ENCODE measurements around the gene CCL16. TPM values are rescaled to one million over a fixed set of nuclear protein-coding genes. Genes with fewer than 3 reads are reported as not detected.
"Not testable (repeated sequence)": the region's sequence is repeated elsewhere in the genome, so short reads cannot be mapped to it uniquely, and the experiment has no call there.

Gene CCL16
- total RNA-seq, 5 donors from 2014 or later (not counting 1 experiment from before 2014, with no cell fraction given) = not detected

DNA sequence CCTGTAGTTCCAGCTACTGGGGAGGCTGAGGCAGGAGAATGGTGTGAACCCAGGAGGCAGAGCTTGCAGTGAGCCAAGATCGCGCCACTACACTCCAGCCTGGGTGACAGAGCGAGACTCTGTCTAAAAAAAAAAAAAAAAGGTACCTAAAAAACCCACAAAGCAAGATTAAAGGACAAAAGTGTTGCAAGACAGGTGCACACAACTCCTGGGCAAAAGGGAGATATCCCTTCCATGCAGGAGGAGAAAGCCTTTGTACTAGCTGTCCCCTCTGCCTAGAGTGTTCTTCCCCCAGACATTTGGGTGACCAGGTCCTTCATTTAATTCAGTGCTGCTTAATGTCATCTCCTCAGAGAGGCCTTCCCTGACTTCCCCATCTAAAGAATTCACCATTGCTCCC is 42.8 kb downstream of the CCL16 start:
- H3K27ac Mint-ChIP-seq; H3K4me1 ChIP-seq (ENCODE audit: control insufficient read depth in 1 of 2, extremely low read depth in 1 of 2, insufficient read depth in 2 of 2, low read length in 2 of 2); POLR2A ChIA-PET; H3K9me3 ChIP-seq; H3K4me3 ChIP-seq (ENCODE audit: control insufficient read depth in 1 of 2, extremely low read depth in 1 of 2, low read length in 1 of 2); H3K36me3 Mint-ChIP-seq; ATAC-seq (replicated peaks in 1 of 4); CTCF ChIA-PET; H3K27me3 ChIP-seq (replicated peaks in 1 of 2; ENCODE audit: control insufficient read depth in 2 of 2, extremely low read depth in 1 of 2, insufficient read depth in 2 of 2, low read length in 1 of 2); H3K4me3 Mint-ChIP-seq; H3K27me3 Mint-ChIP-seq; H3K4me1 Mint-ChIP-seq; H3K9me3 Mint-ChIP-seq; H3K36me3 ChIP-seq (ENCODE audit: control insufficient read depth in 2 of 2, extremely low read depth in 1 of 2, insufficient read depth in 1 of 2, low read length in 1 of 2); H3K27ac ChIP-seq (ENCODE audit: low read length); DNase-seq: not testable (repeated sequence)
- WGBS (ENCODE audit: insufficient coverage) = no CpG with 5 or more reads among the region's 3 CpGs

DNA sequence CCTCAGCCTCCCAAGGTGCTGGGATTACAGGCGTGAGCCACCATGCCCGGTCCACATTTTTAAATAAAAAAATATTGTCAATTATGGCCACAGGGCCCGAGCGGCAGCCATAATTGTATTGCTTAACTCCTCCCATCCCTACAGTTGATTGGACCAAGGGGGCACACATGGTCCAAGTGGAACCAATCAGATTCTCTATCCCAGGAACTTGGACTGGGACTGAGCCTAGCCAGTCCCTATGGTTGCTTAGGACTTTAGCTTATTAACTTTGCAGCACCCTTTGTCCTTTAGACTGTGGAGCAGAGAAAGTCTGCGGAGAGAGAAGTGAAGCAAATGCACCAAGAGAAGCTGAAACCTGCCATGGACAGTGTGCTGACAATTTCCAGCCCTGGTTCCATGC is 45.2 kb downstream of the CCL16 start:
- no peaks in the 10 kb centered on the region for H3K27me3 Mint-ChIP-seq
- no peak overlapping the region for H3K4me3 Mint-ChIP-seq
- no peaks in the 10 kb centered on the region for H3K36me3 ChIP-seq (ENCODE audit: control insufficient read depth in 2 of 2, extremely low read depth in 1 of 2, insufficient read depth in 1 of 2, low read length in 1 of 2)
- H3K9me3 ChIP-seq = no peaks in the 10 kb centered on the region
- H3K4me1 Mint-ChIP-seq = peaks cover 0 to 1% (median under 1%) of the 10 kb centered on the region in 3 donors
- ChIA-PET CTCF (no interaction called here), POLR2A (no interaction called here)
- no peaks in the 10 kb centered on the region for H3K9me3 Mint-ChIP-seq
- H3K36me3 Mint-ChIP-seq = no peaks in the 10 kb centered on the region
- H3K27ac ChIP-seq (ENCODE audit: low read length) = no peak overlapping the region
- H3K4me3 ChIP-seq (ENCODE audit: control insufficient read depth in 1 of 2, extremely low read depth in 1 of 2, low read length in 1 of 2) = no peak overlapping the region
- DNase-seq (no peak), ATAC-seq (replicated peaks in 1 of 4) (no peak)
- peaks cover 0 to 2% of the 10 kb centered on the region in 2 experiments for H3K27me3 ChIP-seq (replicated peaks in 1 of 2; ENCODE audit: control insufficient read depth in 2 of 2, extremely low read depth in 1 of 2, insufficient read depth in 2 of 2, low read length in 1 of 2)
- WGBS (ENCODE audit: insufficient coverage) = 100% methylated on average over 2 of the region's 5 CpGs
- no peak overlapping the region for H3K27ac Mint-ChIP-seq
- no peaks in the 10 kb centered on the region for H3K4me1 ChIP-seq (ENCODE audit: control insufficient read depth in 1 of 2, extremely low read depth in 1 of 2, insufficient read depth in 2 of 2, low read length in 2 of 2)

DNA sequence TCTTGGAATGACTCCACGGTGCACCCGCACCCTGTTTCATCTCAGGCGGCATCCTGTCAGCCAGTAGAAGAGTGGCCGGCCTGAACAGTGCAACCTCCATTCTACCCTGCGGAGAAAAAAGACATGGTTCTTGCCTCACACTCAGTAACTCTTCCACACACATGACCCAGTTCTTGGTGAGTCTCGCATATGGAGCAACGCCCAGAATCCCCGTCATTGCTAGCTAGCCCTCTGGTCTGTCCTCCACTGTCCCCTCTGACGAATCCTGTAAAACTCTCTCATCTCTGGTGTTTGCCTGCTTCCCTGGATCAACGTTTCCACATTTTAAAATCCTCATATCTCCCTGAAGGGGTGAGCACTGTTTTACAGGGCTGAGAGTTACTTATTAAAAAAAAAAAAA is 46.5 kb downstream of the CCL16 start:
- Mint-ChIP-seq H3K4me3 (no peak overlapping the region), H3K27ac (no peak overlapping the region)
- no peak for DNase-seq

DNA sequence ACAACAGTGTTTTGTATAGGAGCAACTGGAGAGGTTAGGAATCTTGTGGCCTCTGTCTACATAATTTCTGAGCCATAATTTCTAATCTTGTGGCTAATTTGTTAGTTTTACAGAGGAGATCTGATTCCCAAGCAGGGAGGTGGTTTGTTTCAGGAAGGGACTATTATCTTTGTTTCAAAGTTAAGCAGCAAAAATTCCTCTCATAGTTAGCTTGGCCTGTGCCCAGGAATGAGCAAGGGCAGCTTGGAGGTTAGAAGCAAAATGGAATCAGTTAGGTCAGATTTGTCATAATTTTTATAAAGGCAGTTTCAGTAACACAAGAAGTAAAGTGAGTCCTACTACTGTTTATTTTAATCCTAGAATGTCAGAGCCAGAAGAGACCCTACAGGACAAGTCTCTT is 48.7 kb downstream of the CCL16 start:
- Histone ChIP-seq H3K9me3 (no peaks in the 10 kb centered on the region), H3K4me1 (ENCODE audit: control insufficient read depth in 1 of 2, extremely low read depth in 1 of 2, insufficient read depth in 2 of 2, low read length in 2 of 2) (peaks cover 5 to 11% of the 10 kb centered on the region in 2 experiments), H3K27ac (ENCODE audit: low read length) (no peak overlapping the region), H3K36me3 (ENCODE audit: control insufficient read depth in 2 of 2, extremely low read depth in 1 of 2, insufficient read depth in 1 of 2, low read length in 1 of 2) (no peaks in the 10 kb centered on the region), H3K27me3 (replicated peaks in 1 of 2; ENCODE audit: control insufficient read depth in 2 of 2, extremely low read depth in 1 of 2, insufficient read depth in 2 of 2, low read length in 1 of 2) (peaks cover 0 to 5% of the 10 kb centered on the region in 2 experiments), H3K4me3 (ENCODE audit: control insufficient read depth in 1 of 2, extremely low read depth in 1 of 2, low read length in 1 of 2) (no peak overlapping the region)
- H3K4me3 Mint-ChIP-seq = no peak overlapping the region
- no peak overlapping the region for H3K27ac Mint-ChIP-seq
- no peaks in the 10 kb centered on the region for H3K36me3 Mint-ChIP-seq
- H3K9me3 Mint-ChIP-seq = no peaks in the 10 kb centered on the region
- peaks cover 12 to 15% (median 13%) of the 10 kb centered on the region in 3 donors for H3K4me1 Mint-ChIP-seq
- CTCF ChIA-PET = no interaction called here
- POLR2A ChIA-PET = no interaction called here
- no peaks in the 10 kb centered on the region for H3K27me3 Mint-ChIP-seq
- ATAC-seq (replicated peaks in 1 of 4) (no peak), DNase-seq (no peak)

More for the DNA sequence above, 46.5 kb downstream of the CCL16 start:
- peaks cover 0 to 5% of the 10 kb centered on the region in 2 experiments for H3K27me3 ChIP-seq (replicated peaks in 1 of 2; ENCODE audit: control insufficient read depth in 2 of 2, extremely low read depth in 1 of 2, insufficient read depth in 2 of 2, low read length in 1 of 2)
- Mint-ChIP-seq H3K36me3 (no peaks in the 10 kb centered on the region), H3K9me3 (no peaks in the 10 kb centered on the region), H3K27me3 (no peaks in the 10 kb centered on the region), H3K4me1 (peaks cover 10 to 12% (median 12%) of the 10 kb centered on the region in 3 donors)
- WGBS (ENCODE audit: insufficient coverage) = 96% methylated on average over 8 of the region's 10 CpGs
- ChIA-PET POLR2A (no interaction called here), CTCF (interaction anchor here in 1 of 2 donors (0.9 kb wide), 1 partner anchor 14 kb away, joined by 3 read pairs; no protein-coding TSS in a partner anchor)
- ATAC-seq (replicated peaks in 1 of 4) = no peak
- H3K4me3 ChIP-seq (ENCODE audit: control insufficient read depth in 1 of 2, extremely low read depth in 1 of 2, low read length in 1 of 2) = no peak overlapping the region
- no peaks in the 10 kb centered on the region for H3K9me3 ChIP-seq
- H3K36me3 ChIP-seq (ENCODE audit: control insufficient read depth in 2 of 2, extremely low read depth in 1 of 2, insufficient read depth in 1 of 2, low read length in 1 of 2) = no peaks in the 10 kb centered on the region
- H3K27ac ChIP-seq (ENCODE audit: low read length) = no peak overlapping the region
- H3K4me1 ChIP-seq (ENCODE audit: control insufficient read depth in 1 of 2, extremely low read depth in 1 of 2, insufficient read depth in 2 of 2, low read length in 2 of 2) = peaks cover 5 to 10% of the 10 kb centered on the region in 2 experiments

DNA sequence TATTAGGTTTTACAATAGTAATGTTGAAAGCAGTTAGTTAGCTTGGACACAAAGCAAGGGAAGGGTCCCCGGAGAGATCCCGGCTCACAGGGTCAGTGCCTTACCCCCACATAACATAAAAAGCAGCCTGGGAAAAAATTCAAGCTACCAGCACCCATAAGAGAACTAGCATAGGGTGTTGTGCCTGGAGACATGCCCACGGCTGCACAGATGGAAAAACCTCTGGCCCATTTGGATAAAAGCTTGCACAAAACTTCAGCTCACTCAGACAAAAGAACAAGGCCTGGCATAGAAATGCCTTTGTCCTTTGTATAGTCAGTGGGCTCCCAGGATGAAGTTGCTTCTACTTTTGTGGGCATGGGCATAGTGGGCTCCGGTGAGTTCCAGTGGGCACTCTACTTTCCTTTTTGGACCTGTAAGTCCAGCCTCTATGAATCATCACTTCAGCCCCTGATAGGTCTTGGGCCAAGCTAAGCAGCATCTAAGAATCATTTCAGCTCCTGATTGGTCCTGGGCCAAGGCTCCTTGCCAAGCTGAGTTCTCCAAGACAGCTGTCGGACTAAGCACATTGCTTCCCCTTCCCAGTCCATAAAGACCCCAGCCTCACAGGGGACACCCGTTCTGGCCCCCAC is 49.4 kb downstream of the CCL16 start:
- ATAC-seq (replicated peaks in 1 of 4) (no peak), DNase-seq (no peak)
- Mint-ChIP-seq H3K36me3 (no peaks in the 10 kb centered on the region), H3K27me3 (no peaks in the 10 kb centered on the region), H3K4me3 (no peak overlapping the region), H3K27ac (no peak overlapping the region), H3K4me1 (peaks cover 12 to 15% (median 13%) of the 10 kb centered on the region in 3 donors), H3K9me3 (no peaks in the 10 kb centered on the region)
- H3K27me3 ChIP-seq (replicated peaks in 1 of 2; ENCODE audit: control insufficient read depth in 2 of 2, extremely low read depth in 1 of 2, insufficient read depth in 2 of 2, low read length in 1 of 2) = peaks cover 0 to 4% of the 10 kb centered on the region in 2 experiments
- H3K9me3 ChIP-seq = no peaks in the 10 kb centered on the region
- POLR2A ChIA-PET = interaction anchor here in 1 of 2 donors (0.7 kb wide), 1 partner anchor 40 kb away, joined by 3 read pairs; no protein-coding TSS in a partner anchor
- no peaks in the 10 kb centered on the region for H3K36me3 ChIP-seq (ENCODE audit: control insufficient read depth in 2 of 2, extremely low read depth in 1 of 2, insufficient read depth in 1 of 2, low read length in 1 of 2)
- H3K4me1 ChIP-seq (ENCODE audit: control insufficient read depth in 1 of 2, extremely low read depth in 1 of 2, insufficient read depth in 2 of 2, low read length in 2 of 2) = peaks cover 5 to 11% of the 10 kb centered on the region in 2 experiments
- CTCF ChIA-PET = interaction anchor here in 1 of 2 donors (0.6 kb wide), 1 partner anchor 16 kb away, joined by 6 read pairs; no protein-coding TSS in a partner anchor
- WGBS (ENCODE audit: insufficient coverage) = 97% methylated on average over 5 of the region's 6 CpGs
- H3K4me3 ChIP-seq (ENCODE audit: control insufficient read depth in 1 of 2, extremely low read depth in 1 of 2, low read length in 1 of 2) = no peak overlapping the region
- H3K27ac ChIP-seq (ENCODE audit: low read length) = no peak overlapping the region

DNA sequence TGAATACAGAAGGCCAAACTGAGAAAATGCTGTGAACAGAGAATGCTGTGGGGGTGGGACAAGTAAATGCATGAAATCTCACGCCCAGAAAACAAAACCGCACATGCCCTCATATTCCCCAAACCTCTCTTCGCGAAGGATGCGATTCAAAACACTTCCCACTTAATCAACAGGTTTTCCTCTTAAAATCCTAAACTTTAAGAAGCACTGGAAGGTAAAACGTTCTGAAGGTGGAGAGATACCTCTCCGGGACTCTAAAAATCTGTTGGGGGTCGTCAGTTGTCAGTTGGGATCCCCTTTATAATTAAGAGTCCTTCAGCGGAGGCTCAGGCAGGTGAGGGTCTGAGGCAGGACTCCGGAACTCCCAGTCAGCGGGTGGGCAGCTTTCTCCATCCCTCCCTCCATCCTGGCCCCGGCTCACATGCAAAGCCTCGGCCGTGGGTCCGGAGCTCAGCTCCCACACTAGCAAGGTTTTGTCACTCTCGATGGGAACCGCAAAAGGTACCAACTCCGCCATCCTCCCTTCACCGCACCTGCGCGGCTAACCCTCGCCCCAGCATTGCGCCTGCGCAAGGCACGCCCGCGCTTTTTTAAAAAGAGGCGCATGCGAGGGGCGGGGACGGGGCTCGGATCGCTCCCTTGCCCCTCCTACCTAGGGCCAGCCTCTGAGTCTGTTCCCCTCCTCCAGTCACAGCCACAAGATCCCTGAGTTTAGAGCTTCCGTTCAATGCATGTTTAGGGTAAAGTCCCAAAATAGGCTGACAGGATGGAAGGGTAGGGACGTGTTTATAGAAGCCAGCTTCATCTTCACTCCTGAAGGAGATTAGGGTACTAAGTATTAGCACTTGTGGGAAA is 50.9 kb downstream of the CCL16 start, which contains the start of gene RDM1:
TSS of gene RDM1 (minus strand) at position 563 of the 855 bp plus-strand sequence. CDS start at position 517, 46 bp downstream.
- Histone ChIP-seq H3K27ac (ENCODE audit: low read length) (no peak within 1 kb of the TSS), H3K4me3 (ENCODE audit: control insufficient read depth in 1 of 2, extremely low read depth in 1 of 2, low read length in 1 of 2) (peak within 1 kb of the TSS; percentile 66 to 79), H3K9me3 (no peaks in the 10 kb centered on the region), H3K27me3 (replicated peaks in 1 of 2; ENCODE audit: control insufficient read depth in 2 of 2, extremely low read depth in 1 of 2, insufficient read depth in 2 of 2, low read length in 1 of 2) (peaks cover 0 to 4% of the 10 kb centered on the region in 2 experiments), H3K36me3 (ENCODE audit: control insufficient read depth in 2 of 2, extremely low read depth in 1 of 2, insufficient read depth in 1 of 2, low read length in 1 of 2) (no peaks in the 10 kb centered on the region), H3K4me1 (ENCODE audit: control insufficient read depth in 1 of 2, extremely low read depth in 1 of 2, insufficient read depth in 2 of 2, low read length in 2 of 2) (peaks cover 5 to 11% of the 10 kb centered on the region in 2 experiments)
- peaks cover 12 to 15% (median 13%) of the 10 kb centered on the region in 3 donors for H3K4me1 Mint-ChIP-seq
- H3K9me3 Mint-ChIP-seq = no peaks in the 10 kb centered on the region
- DNase-seq (peak; percentile 54 to 81 (median 69)), ATAC-seq (replicated peaks in 1 of 4) (peak; percentile 85 to 97 (median 90))
- H3K27ac Mint-ChIP-seq = peak within 1 kb of the TSS; percentile 0 to 34
- peak within 1 kb of the TSS; percentile 80 to 87 (median 81) for H3K4me3 Mint-ChIP-seq
- ChIA-PET CTCF (no interaction called here), POLR2A (no interaction called here)
- H3K36me3 Mint-ChIP-seq = no peaks in the 10 kb centered on the region
- 0% methylated on average over 24 of the region's 35 CpGs for WGBS (ENCODE audit: insufficient coverage)
- H3K27me3 Mint-ChIP-seq = no peaks in the 10 kb centered on the region

All from T-cell (primary cell).